GM04503 (cell line): ENCODE measurements around the gene PTPRE.
"Not testable (repeated sequence)": the region's sequence is repeated elsewhere in the genome, so short reads cannot be mapped to it uniquely, and the experiment has no call there.

Source experiments
- DNase-seq: peaks from one replicate; pipeline ENCODE4 v3.0.0-alpha.2; 2012; ENCODE audit warnings: low read depth

PTPRE gene

GRCh38 chr10:127983344-127984100 is 76.6 kb downstream of the PTPRE start:
- no peak for DNase-seq

DNA sequence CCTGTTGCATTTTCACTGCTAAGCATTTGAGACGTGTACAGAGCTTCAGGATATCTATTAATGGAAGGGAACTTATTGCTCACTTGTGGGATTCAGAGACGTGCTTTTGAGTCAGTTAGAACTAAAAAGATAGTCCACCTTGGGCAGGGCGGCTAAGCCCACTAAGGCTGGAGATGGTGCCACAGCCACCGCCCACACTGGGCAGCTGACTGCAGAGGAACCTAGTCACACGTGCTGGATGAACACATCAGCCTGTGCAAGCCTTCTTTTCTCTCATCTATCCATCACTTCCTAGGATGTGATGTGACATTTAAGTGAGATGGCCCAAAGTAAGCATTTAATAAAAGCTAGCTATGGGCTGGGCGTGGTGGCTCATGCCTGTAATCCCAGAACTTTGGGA is 78.0 kb downstream of the PTPRE start:
- no peak for DNase-seq

GRCh38 chr10:127986531-127987466 is 79.9 kb downstream of the PTPRE start:
- no peak for DNase-seq

GRCh38 chr10:127987467-127988380 is 80.8 kb downstream of the PTPRE start:
- no peak for DNase-seq

- no peak for DNase-seq
Observed at GRCh38 chr10:127989481-127990012, 82.6 kb downstream of the PTPRE start.

DNA sequence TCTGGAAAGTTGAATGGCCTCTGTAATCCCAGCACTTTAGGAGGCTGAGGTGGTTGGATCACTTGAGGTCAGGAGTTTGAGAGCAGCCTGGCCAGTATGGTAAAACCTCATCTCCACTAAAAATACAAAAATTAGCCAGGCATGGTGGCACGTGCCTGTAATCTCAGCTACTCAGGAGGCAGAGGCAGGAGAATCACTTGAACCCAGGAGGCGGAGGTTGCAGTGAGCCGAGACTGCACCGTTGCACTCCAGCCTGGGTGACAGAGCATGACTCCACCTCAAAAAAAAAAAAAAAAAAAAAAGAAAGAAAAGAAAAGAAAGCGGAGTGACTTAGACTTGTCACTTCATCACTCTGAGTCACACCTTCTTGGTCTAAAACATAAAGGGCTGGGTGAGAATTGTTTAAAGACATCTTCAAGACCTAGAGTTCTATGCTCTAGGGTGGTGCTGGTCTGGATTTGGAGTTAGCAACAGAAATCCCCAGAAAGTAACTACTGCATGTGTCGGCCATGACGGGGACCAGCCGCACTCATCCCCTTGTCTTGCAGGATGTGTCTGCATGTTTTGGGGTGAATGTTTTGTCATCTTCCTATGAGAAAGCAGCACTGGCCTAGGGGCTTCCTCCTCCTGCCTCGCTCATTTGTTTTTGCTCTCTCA is 83.4 kb downstream of the PTPRE start:
- not testable (repeated sequence) for DNase-seq

GRCh38 chr10:127990846-127991542 is 84.1 kb downstream of the PTPRE start:
- DNase-seq, result peak; percentile 72

DNA sequence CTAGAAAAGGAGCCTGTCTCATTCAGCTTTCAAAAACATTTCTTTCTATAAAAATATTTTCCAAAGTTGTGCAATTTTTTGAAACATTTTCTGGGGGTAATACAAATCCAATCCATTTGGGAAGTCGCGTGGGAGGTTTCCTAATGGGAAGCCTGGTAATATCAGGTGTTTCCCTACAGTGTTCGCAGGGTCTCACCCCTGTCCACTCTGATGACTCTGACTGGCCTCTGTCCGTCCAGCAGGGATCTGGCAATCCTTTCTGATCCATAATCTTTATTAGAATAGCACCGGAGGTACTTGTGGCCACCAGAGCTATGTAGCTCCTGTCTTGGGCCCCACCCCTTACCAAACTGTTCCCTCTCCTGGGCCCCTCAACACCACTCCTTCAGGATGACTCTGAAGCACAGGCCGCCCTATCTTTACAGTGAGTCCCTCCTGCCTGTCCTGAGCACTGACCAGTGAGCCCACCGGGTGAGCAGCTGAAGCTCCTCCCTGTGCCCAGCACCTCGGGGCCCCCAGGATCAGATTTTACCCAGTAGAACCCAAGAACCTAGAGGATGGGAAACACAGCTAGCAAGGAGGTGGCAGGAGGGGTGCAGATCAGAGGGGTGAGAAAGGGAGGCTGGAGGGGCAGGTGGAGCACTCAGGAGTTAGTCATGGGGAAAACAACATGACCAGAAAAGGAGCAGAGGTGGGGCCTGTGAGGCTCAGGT is 84.8 kb downstream of the PTPRE start:
- no peak for DNase-seq

GRCh38 chr10:127992376-127992775 is 85.5 kb downstream of the PTPRE start:
- no peak for DNase-seq

GRCh38 chr10:127993056-127993690 is 86.3 kb downstream of the PTPRE start:
- DNase-seq, result no peak

GRCh38 chr10:127995939-127996338 is 89.0 kb downstream of the PTPRE start:
- DNase-seq, result no peak

DNA sequence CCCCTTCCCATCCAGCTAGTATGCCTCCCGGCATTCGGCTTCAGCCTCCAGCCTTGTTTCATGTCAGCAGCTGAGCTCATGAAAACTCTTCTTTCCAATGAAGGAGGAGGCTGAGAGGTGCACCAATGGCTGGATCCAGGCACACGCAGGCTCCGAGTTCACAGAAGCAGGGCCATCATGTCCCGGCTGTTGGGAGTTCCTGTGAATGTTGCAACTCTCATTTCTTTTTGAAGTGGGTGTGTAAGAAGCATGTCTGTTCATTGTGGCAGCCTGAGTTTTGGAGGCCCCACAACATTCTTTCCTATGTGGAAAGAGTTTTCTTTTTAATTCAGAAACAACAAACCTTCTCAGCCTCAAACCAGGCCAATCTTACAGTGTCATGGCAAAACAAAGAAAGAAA is 89.7 kb downstream of the PTPRE start:
- DNase-seq, result no peak

DNA sequence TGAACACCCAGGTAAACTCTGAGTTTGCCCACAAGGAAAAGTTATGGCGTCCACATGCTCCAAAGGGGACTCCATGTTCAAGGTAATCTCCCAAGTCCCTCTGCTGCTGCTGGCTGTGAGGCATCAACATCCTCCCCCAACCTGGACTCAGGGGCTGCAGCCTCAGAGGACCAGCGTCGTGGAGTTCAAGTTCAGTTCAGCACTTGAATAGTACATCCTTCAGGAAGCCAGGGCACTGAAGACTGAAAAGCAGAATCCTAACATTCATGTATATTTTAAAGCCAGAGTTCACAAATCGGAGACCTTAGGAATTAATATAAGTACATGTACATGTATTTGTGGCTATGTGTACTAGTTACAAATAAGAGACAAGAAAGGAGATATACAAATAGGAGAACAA is 90.4 kb downstream of the PTPRE start:
- DNase-seq, result no peak

GRCh38 chr10:127997937-127998336 is 91.0 kb downstream of the PTPRE start:
- no peak for DNase-seq

DNA sequence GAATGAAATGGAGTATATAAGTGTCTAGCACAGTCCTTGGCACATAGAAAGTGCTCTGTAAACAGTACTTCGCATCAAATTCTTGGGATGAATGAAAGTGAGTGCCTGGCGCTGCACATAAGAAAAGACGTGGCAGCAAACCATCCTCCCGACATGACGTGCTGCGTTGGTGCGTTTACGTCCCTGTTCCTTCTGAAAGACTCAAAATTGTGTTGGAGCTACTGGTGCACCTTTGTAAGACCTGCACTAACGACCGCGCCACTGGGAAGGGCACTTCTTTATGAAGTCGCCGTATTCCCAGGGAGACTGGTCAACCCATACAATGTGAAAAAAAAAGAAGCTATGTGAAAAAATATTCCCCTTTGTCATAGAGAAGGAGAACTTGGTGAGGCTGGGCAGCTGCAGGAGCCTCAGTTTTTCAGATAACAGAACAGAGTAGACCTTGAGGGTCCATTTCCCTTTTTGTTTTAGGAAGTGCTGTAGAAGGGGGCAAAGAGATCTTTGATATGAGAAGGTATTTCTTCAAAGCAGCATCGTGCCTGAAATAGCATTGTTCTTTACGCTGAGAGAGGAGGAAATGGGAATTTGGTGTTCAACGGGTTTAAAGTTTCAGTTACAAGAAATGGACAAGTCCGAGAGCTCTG is 91.7 kb downstream of the PTPRE start:
- no peak for DNase-seq

DNA sequence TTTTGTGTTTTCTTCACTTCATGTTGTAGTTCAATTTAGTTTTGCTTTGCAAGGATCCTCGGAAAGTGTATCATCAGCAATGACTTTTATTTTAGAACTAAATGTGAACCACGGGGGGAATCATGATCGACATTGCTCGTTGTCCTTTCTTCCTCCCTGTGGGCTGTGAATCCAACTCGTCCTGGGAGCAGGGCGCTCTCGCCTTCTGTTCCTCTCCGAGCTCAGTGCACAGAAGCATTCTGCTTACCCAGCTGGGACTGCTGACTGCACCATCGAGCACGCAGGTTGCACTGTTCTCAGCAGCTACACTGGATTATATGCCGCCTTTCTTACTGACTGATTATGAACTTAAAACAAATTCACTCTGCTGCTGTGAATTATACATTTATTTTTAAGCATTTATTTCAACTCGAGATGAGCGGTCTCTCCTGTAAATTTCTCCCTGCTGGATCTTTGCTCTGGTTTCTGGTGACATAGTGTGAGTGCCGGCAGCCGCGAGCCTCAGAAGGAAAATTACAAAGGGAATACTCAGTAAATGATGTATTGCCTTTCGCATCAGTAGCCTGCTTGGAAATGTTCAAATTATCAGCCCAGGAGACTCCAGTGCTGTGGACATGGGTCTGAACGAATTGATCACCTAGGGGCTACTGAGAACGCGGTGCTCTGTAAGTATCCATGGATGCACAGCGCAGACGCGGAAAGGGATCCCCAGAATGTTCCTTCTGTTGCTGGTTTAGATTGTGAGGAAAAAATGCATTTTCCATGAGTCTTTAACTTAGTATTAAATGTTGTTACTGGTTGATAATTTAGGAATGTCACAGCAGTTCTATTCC is 92.6 kb downstream of the PTPRE start:
- no peak for DNase-seq

DNA sequence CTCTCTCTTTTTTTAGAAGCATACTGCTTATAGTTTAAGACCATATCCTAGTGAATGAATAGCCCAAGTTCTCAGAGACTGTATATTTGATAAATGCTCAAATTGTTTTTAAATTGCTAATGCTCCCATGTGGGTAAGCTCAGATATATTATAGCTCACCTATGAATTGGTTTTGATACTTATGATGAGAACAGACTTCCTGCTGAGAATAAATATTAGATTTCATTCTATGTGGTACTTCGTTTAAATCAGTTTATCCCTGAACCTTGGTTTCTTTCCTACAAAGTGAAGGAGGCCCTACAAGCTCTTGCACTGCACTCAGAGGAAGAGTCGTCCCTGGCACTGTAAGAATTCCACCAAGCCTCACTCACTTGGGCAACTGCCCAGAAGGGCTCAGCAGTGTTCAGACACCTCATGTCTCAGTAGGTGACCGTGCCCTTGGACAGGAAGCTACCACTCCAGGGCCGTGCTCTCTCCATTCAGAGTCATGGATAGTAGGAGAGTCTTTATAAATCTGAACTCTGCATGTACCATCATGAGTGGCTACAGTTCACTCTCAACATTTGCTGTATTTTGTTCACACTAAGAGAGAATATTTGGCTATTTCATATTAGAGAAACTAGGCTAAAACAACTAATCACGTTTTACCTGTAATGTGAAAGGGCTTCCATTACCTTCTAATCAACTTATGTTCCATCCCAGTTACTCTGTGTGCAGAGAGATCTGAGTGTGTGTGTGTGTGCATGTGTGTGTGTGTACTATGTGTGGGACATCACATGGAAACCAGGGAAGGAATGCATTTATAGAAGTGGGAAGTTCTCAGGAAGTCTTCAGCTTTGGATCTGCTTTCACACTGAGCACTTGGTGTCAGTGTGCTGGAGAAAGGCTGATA is 93.8 kb downstream of the PTPRE start:
- DNase-seq, result no peak
